Panc1 (cell line): ENCODE data around the gene CNOT1. TPM values are rescaled to one million over a fixed set of nuclear protein-coding genes. Genes with fewer than 3 reads are reported as not detected.

Experiments used
- ATAC-seq: fragments of 200-7000 bp; cut with Tn5 transposase; 2 replicates; pipeline ENCODE4 v1.9.1; 2020; ENCODE audit warnings: mild to moderate bottlenecking, moderate library complexity
- BruUV-seq: library from RNA; stranded (reverse); fragments of 400-500 nt; replicated peaks from 2 replicates; lab custom pipeline; 2021; lab: Mats Ljungman, UMichigan
- CTCF ChIA-PET: fragments of 300-600 bp; sonication (Branson Sonifier 250); formaldehyde crosslinking; loops from one replicate; lab custom pipeline; 2022; ENCODE audit warnings: antibody characterized with exemption; lab: Charles Lee
- POLR2A ChIA-PET: fragments of 300-600 bp; sonication (Branson Sonifier 250); formaldehyde crosslinking; loops from one replicate; lab custom pipeline; 2022; ENCODE audit warnings: antibody characterized with exemption; lab: Charles Lee
- DNase-seq: peaks from one replicate; pipeline ENCODE4 v3.0.0-alpha.2; 2010; ENCODE audit warnings: low read depth, low spot score
- H3K27ac ChIP-seq: 2 replicates; pipeline ENCODE4 v1.5.1; 2011; ENCODE audit warnings: mild to moderate bottlenecking, low read length, inconsistent platforms
- H3K27me3 ChIP-seq: fragments of 200-500 bp; sonication (Bioruptor generic); 2 replicates; pipeline ENCODE4 v1.6.0; 2014; ENCODE audit warnings: low read length, inconsistent platforms; ENCODE audit not compliant: control insufficient read depth, insufficient read depth
- H3K36me3 ChIP-seq: fragments of 200-500 bp; sonication (Bioruptor generic); 2 replicates; pipeline ENCODE4 v1.5.1; 2014; ENCODE audit warnings: inconsistent platforms, mild to moderate bottlenecking, low read length, moderate library complexity; ENCODE audit not compliant: control insufficient read depth, insufficient read depth
- H3K4me1 ChIP-seq: 2 replicates; pipeline ENCODE4 v1.5.1; 2011; ENCODE audit warnings: inconsistent platforms, mild to moderate bottlenecking, low read length, moderate library complexity; ENCODE audit not compliant: control insufficient read depth, insufficient read depth
- H3K4me3 ChIP-seq, 2 experiments: 2 replicates each; pipeline ENCODE4 v1.5.1; 2011 to 2012; ENCODE audit warnings: low read depth in 2 of 2, low read length in 2 of 2, mild to moderate bottlenecking in 2 of 2, inconsistent platforms in 1 of 2, moderate library complexity in 1 of 2
- H3K9me3 ChIP-seq: fragments of 200-500 bp; sonication (Bioruptor generic); 2 replicates; pipeline ENCODE4 v1.5.1; 2014; ENCODE audit warnings: low read depth, mild to moderate bottlenecking, inconsistent platforms, low read length, moderate library complexity; ENCODE audit not compliant: control insufficient read depth, insufficient read depth
- POLR2AphosphoS5 ChIP-seq: IDR thresholded peaks from 2 replicates; pipeline ENCODE4 v1.6.1; 2012; ENCODE audit warnings: mild to moderate bottlenecking, low read depth, low read length, moderate library complexity
- SIN3A ChIP-seq: IDR thresholded peaks from 2 replicates; pipeline ENCODE4 v1.6.1; 2012; ENCODE audit warnings: low read depth, mild to moderate bottlenecking, low read length, moderate library complexity, borderline replicate concordance; ENCODE audit not compliant: insufficient read depth
- TCF7L2 ChIP-seq: IDR thresholded peaks from 2 replicates; pipeline ENCODE4 v1.6.1; 2011; ENCODE audit warnings: mild to moderate bottlenecking, low read depth, low read length, inconsistent platforms
- in situ Hi-C: cut with HindIII; loops from 2 replicates; pipeline ENCODE4 v1.10.0; 2016; ENCODE audit warnings: low sequenced_read_pairs, low pct_unique_long_range_greater_than_20kb
- intact Hi-C: fragments of 100-400 bp; cut with micrococcal nuclease; formaldehyde crosslinking; loops from one replicate; pipeline ENCODE4 v1.10.0; 2022; ENCODE audit not compliant: unreplicated experiment
- total RNA-seq: library from RNA; stranded (reverse); gene quantifications from one replicate; pipeline ENCODE4 v1.2.1, GENCODE V29; 2021; ENCODE audit not compliant: unreplicated experiment
- TF ChIP-seq, protein P1 (sequence below): fragments of 450-650 bp; IDR thresholded peaks from 2 replicates; pipeline ENCODE4 v1.5.1; 2017; ENCODE audit warnings: mild to moderate bottlenecking
- TF ChIP-seq, protein P2 (sequence below), 2 experiments: IDR thresholded peaks; 2 replicates each; pipeline ENCODE4 v1.6.1; 2011 to 2012; ENCODE audit warnings: low read depth in 2 of 2, control low read depth in 1 of 2, low read length in 1 of 2, mild to moderate bottlenecking in 1 of 2, moderate library complexity in 1 of 2; ENCODE audit not compliant: insufficient read depth in 1 of 2

Gene CNOT1
- total RNA-seq, 1 experiment from 2014 or later, result 170 TPM

GRCh38 chr16:58588406-58588805, 41.2 kb downstream of the CNOT1 start:
- Histone ChIP-seq H3K27ac (no peak overlapping the region), H3K4me1 (no peaks in the 10 kb centered on the region), H3K27me3 (no peaks in the 10 kb centered on the region), H3K4me3 (no peak overlapping the region), H3K9me3 (no peaks in the 10 kb centered on the region), H3K36me3 (peaks cover 34% of the 10 kb centered on the region)
- ATAC-seq, result no peak
- no TSS peak for BruUV-seq
- ChIA-PET CTCF (no interaction called here), POLR2A (no interaction called here)
- in situ Hi-C loops (no loop called here), intact Hi-C loops (no loop called here)
- no peak for DNase-seq
- TF ChIP-seq, protein P1, sequence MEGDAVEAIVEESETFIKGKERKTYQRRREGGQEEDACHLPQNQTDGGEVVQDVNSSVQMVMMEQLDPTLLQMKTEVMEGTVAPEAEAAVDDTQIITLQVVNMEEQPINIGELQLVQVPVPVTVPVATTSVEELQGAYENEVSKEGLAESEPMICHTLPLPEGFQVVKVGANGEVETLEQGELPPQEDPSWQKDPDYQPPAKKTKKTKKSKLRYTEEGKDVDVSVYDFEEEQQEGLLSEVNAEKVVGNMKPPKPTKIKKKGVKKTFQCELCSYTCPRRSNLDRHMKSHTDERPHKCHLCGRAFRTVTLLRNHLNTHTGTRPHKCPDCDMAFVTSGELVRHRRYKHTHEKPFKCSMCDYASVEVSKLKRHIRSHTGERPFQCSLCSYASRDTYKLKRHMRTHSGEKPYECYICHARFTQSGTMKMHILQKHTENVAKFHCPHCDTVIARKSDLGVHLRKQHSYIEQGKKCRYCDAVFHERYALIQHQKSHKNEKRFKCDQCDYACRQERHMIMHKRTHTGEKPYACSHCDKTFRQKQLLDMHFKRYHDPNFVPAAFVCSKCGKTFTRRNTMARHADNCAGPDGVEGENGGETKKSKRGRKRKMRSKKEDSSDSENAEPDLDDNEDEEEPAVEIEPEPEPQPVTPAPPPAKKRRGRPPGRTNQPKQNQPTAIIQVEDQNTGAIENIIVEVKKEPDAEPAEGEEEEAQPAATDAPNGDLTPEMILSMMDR, result no peak
- TF ChIP-seq POLR2AphosphoS5 (no peak), TCF7L2 (no peak), SIN3A (no peak)
- TF ChIP-seq, protein P2, sequence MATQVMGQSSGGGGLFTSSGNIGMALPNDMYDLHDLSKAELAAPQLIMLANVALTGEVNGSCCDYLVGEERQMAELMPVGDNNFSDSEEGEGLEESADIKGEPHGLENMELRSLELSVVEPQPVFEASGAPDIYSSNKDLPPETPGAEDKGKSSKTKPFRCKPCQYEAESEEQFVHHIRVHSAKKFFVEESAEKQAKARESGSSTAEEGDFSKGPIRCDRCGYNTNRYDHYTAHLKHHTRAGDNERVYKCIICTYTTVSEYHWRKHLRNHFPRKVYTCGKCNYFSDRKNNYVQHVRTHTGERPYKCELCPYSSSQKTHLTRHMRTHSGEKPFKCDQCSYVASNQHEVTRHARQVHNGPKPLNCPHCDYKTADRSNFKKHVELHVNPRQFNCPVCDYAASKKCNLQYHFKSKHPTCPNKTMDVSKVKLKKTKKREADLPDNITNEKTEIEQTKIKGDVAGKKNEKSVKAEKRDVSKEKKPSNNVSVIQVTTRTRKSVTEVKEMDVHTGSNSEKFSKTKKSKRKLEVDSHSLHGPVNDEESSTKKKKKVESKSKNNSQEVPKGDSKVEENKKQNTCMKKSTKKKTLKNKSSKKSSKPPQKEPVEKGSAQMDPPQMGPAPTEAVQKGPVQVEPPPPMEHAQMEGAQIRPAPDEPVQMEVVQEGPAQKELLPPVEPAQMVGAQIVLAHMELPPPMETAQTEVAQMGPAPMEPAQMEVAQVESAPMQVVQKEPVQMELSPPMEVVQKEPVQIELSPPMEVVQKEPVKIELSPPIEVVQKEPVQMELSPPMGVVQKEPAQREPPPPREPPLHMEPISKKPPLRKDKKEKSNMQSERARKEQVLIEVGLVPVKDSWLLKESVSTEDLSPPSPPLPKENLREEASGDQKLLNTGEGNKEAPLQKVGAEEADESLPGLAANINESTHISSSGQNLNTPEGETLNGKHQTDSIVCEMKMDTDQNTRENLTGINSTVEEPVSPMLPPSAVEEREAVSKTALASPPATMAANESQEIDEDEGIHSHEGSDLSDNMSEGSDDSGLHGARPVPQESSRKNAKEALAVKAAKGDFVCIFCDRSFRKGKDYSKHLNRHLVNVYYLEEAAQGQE (IDR thresholded peaks at IDR 0.05; ENCODE audit: insufficient read depth in 1 of 2, low read depth in 2 of 2, low read length in 1 of 2), result no peak

GRCh38 chr16:58586340-58587030, 43.1 kb downstream of the CNOT1 start:
- no peak overlapping the region for H3K4me3 ChIP-seq
- BruUV-seq, result no TSS peak
- TF ChIP-seq, protein P1, result no peak
- TF ChIP-seq, protein P2 (IDR thresholded peaks at IDR 0.05; ENCODE audit: insufficient read depth in 1 of 2, low read depth in 2 of 2, low read length in 1 of 2), result no peak
- TF ChIP-seq TCF7L2 (no peak), SIN3A (no peak), POLR2AphosphoS5 (no peak)
- no peaks in the 10 kb centered on the region for H3K4me1 ChIP-seq
- H3K27me3 ChIP-seq, result no peaks in the 10 kb centered on the region
- CTCF ChIA-PET, result no interaction called here
- H3K36me3 ChIP-seq, result peaks cover 35% of the 10 kb centered on the region
- no peak overlapping the region for H3K27ac ChIP-seq
- POLR2A ChIA-PET, result no interaction called here
- ATAC-seq (peak; percentile 60; the same call in 1 of the 2 replicates), DNase-seq (no peak)
- H3K9me3 ChIP-seq, result no peaks in the 10 kb centered on the region
- in situ Hi-C loops, result no loop called here
- intact Hi-C loops, result no loop called here
